Caco-2 (cell line): Measurements from ENCODE around the gene BARHL1. TPM values are rescaled to one million over a fixed set of nuclear protein-coding genes. Genes with fewer than 3 reads are reported as not detected.

Experiments used
- BruUV-seq: library from RNA; stranded (reverse); fragments of 400-500 nt; replicated peaks from 2 replicates; lab custom pipeline; 2021; lab: Mats Ljungman, UMichigan
- CTCF ChIA-PET: fragments of 300-600 bp; sonication (Branson Sonifier 250); formaldehyde crosslinking; loops from one replicate; lab custom pipeline; 2022; ENCODE audit warnings: antibody characterized with exemption; lab: Charles Lee
- POLR2A ChIA-PET: fragments of 300-600 bp; sonication (Branson Sonifier 250); formaldehyde crosslinking; loops from one replicate; lab custom pipeline; 2022; ENCODE audit warnings: antibody characterized with exemption; lab: Charles Lee
- DNase-seq, 2 experiments: peaks; one replicate each; pipeline versions ENCODE4 v3.0.0 to v3.0.0-alpha.2; 2020 to 2022
- H3K27me3 ChIP-seq: replicated peaks from 2 replicates; pipeline ENCODE4 v1.6.0; 2011; ENCODE audit warnings: low read length; ENCODE audit not compliant: control insufficient read depth, insufficient read depth
- H3K36me3 ChIP-seq: 2 replicates; pipeline ENCODE4 v1.5.1; 2011; ENCODE audit warnings: low read length; ENCODE audit not compliant: control insufficient read depth, insufficient read depth
- H3K4me1 ChIP-seq: fragments of 250-450 bp; sonication (Bioruptor Pico); 2 replicates; pipeline ENCODE4 v1.5.1; 2020; ENCODE audit warnings: mild to moderate bottlenecking
- H3K4me3 ChIP-seq: 2 replicates; pipeline ENCODE4 v1.5.1; 2011; ENCODE audit warnings: low read depth, mild to moderate bottlenecking, control low read depth, low read length
- H3K9me3 ChIP-seq: fragments of 250-450 bp; sonication (Bioruptor Pico); 2 replicates; pipeline ENCODE4 v1.5.1; 2020; ENCODE audit warnings: mild to moderate bottlenecking, moderate library complexity
- H3K27ac Mint-ChIP-seq: one replicate; pipeline ENCODE4 v1.8.0; 2022; ENCODE audit warnings: mixed read lengths; ENCODE audit not compliant: unreplicated experiment
- H3K27me3 Mint-ChIP-seq: one replicate; pipeline ENCODE4 v1.8.0; 2022; ENCODE audit warnings: mixed read lengths; ENCODE audit not compliant: insufficient read depth, unreplicated experiment
- H3K36me3 Mint-ChIP-seq: one replicate; pipeline ENCODE4 v1.8.0; 2022; ENCODE audit warnings: mild to moderate bottlenecking, mixed read lengths; ENCODE audit not compliant: insufficient read depth, unreplicated experiment
- H3K4me1 Mint-ChIP-seq: one replicate; pipeline ENCODE4 v1.8.0; 2022; ENCODE audit warnings: low read depth, mixed read lengths; ENCODE audit not compliant: unreplicated experiment
- H3K4me3 Mint-ChIP-seq: one replicate; pipeline ENCODE4 v1.8.0; 2022; ENCODE audit warnings: mild to moderate bottlenecking, moderate library complexity, mixed read lengths; ENCODE audit not compliant: unreplicated experiment
- H3K9me3 Mint-ChIP-seq: one replicate; pipeline ENCODE4 v1.8.0; 2022; ENCODE audit warnings: mixed read lengths; ENCODE audit not compliant: unreplicated experiment
- CTCF ChIP-seq, 2 experiments: fragments of 200-600 bp in 1 of 2; IDR thresholded peaks; 1 replicate in 1 of 2; 2 replicates in 1 of 2; pipeline versions ENCODE4 v1.5.1 to v1.8.0; 2011 to 2022; ENCODE audit warnings: antibody characterized with exemption in 1 of 2, control low read depth in 1 of 2, inconsistent platforms in 1 of 2, low read depth in 1 of 2, low read length in 1 of 2, mild to moderate bottlenecking in 1 of 2, moderate library complexity in 1 of 2; ENCODE audit not compliant: insufficient read depth in 1 of 2, severe bottlenecking in 1 of 2, unreplicated experiment in 1 of 2
- intact Hi-C: fragments of 100-400 bp; cut with micrococcal nuclease; formaldehyde crosslinking; loops from one replicate; pipeline ENCODE4 v1.10.0; 2022; ENCODE audit not compliant: unreplicated experiment
- total RNA-seq: library from RNA; stranded (reverse); gene quantifications from 2 replicates; pipeline ENCODE4 v1.2.3, GENCODE V29; 2022

The BARHL1 gene
- total RNA-seq, 1 experiment from 2014 or later = not detected

DNA sequence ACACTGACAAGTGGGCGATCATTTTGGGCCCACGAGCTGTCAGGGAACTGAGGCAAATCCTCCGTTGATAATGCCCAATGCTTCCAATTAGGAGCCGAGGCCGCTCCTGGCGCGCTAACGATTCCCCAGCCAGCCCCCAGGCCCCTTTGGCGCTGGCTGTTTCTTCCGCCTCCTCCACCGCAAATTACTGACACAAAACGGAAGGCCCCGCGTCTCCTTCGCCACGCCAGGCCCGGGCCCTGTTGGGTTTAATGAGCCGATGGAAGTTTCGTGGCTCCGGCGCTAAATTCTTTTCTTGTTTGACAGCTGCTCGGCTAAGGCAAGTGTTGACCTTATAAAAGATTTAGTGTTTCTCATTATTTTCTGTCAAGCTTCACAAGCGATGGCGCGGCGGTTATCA is 25.7 kb upstream of the BARHL1 start:
- Mint-ChIP-seq H3K27ac (no peak overlapping the region), H3K27me3 (peaks cover 26% of the 10 kb centered on the region), H3K36me3 (no peaks in the 10 kb centered on the region), H3K9me3 (no peaks in the 10 kb centered on the region), H3K4me1 (no peaks in the 10 kb centered on the region), H3K4me3 (no peak overlapping the region)
- intact Hi-C loops = no loop called here
- DNase-seq = no peak
- Histone ChIP-seq H3K9me3 (no peaks in the 10 kb centered on the region), H3K4me3 (no peak overlapping the region), H3K36me3 (no peaks in the 10 kb centered on the region), H3K27me3 (no peaks in the 10 kb centered on the region), H3K4me1 (no peaks in the 10 kb centered on the region)
- BruUV-seq = no TSS peak
- TF ChIP-seq CTCF (IDR thresholded peaks at IDR 0.05; ENCODE audit: insufficient read depth in 1 of 2, low read depth in 1 of 2, low read length in 1 of 2, severe bottlenecking in 1 of 2, unreplicated experiment in 1 of 2) = no peak
- ChIA-PET CTCF (no interaction called here), POLR2A (no interaction called here)

GRCh38 chr9:132557159-132557558 is 25.2 kb upstream of the BARHL1 start:
- Histone ChIP-seq H3K9me3 (no peaks in the 10 kb centered on the region), H3K27me3 (no peaks in the 10 kb centered on the region), H3K4me1 (no peaks in the 10 kb centered on the region), H3K4me3 (no peak overlapping the region), H3K36me3 (no peaks in the 10 kb centered on the region)
- CTCF ChIA-PET = interaction anchor here (0.5 kb wide), 1 partner anchor 1973 kb away, joined by 3 read pairs; no protein-coding TSS in a partner anchor
- no peak for TF ChIP-seq CTCF (IDR thresholded peaks at IDR 0.05; ENCODE audit: insufficient read depth in 1 of 2, low read depth in 1 of 2, low read length in 1 of 2, severe bottlenecking in 1 of 2, unreplicated experiment in 1 of 2)
- H3K27me3 Mint-ChIP-seq = peaks cover 26% of the 10 kb centered on the region
- POLR2A ChIA-PET = no interaction called here
- no peaks in the 10 kb centered on the region for H3K4me1 Mint-ChIP-seq
- no peak for DNase-seq
- BruUV-seq = no TSS peak
- H3K9me3 Mint-ChIP-seq = no peaks in the 10 kb centered on the region
- H3K4me3 Mint-ChIP-seq = no peak overlapping the region
- intact Hi-C loops = no loop called here
- no peaks in the 10 kb centered on the region for H3K36me3 Mint-ChIP-seq
- H3K27ac Mint-ChIP-seq = no peak overlapping the region

- Mint-ChIP-seq H3K4me1 (no peaks in the 10 kb centered on the region), H3K36me3 (no peaks in the 10 kb centered on the region), H3K27me3 (peaks cover 36% of the 10 kb centered on the region), H3K27ac (no peak overlapping the region), H3K9me3 (no peaks in the 10 kb centered on the region), H3K4me3 (no peak overlapping the region)
- H3K4me3 ChIP-seq = no peak overlapping the region
- no peaks in the 10 kb centered on the region for H3K36me3 ChIP-seq
- TF ChIP-seq CTCF (IDR thresholded peaks at IDR 0.05; ENCODE audit: insufficient read depth in 1 of 2, low read depth in 1 of 2, low read length in 1 of 2, severe bottlenecking in 1 of 2, unreplicated experiment in 1 of 2) = no peak
- ChIA-PET CTCF (no interaction called here), POLR2A (no interaction called here)
- DNase-seq = no peak
- H3K4me1 ChIP-seq = no peaks in the 10 kb centered on the region
- no TSS peak for BruUV-seq
- intact Hi-C loops = no loop called here
- H3K27me3 ChIP-seq = no peaks in the 10 kb centered on the region
- H3K9me3 ChIP-seq = no peaks in the 10 kb centered on the region
Observed at GRCh38 chr9:132559711-132560110, 22.7 kb upstream of the BARHL1 start.
